ENCODE results near the gene ZNF575. TPM values are rescaled to one million over a fixed set of nuclear protein-coding genes. Genes with fewer than 3 reads are reported as not detected.
A peak's percentile ranks its signal among the peaks of the same experiment; 100 is the strongest.

ZNF575 gene
- total and polyA plus RNA-seq, 2 donors: 0.38 to 2.5 TPM

GRCh38 chr19:43555185-43555770, 22.3 kb downstream of the ZNF575 start:
- peaks cover 0 to 8% of the 10 kb centered on the region in 2 donors for H3K9me3 ChIP-seq (ENCODE audit: control insufficient read depth in 2 of 2, insufficient read depth in 1 of 2, low read length in 1 of 2)
- H3K4me1 ChIP-seq (ENCODE audit: control insufficient read depth in 2 of 2, insufficient read depth in 2 of 2, low read length in 2 of 2): peaks cover 0 to 2% of the 10 kb centered on the region in 2 donors
- H3K4me3 ChIP-seq (ENCODE audit: low read length in 2 of 2): no peak overlapping the region
- H3K36me3 ChIP-seq (ENCODE audit: control insufficient read depth in 2 of 2, insufficient read depth in 2 of 2, low read length in 1 of 2): peaks cover 53 to 59% of the 10 kb centered on the region in 2 donors
- 55% methylated on average over 8 of the region's 8 CpGs for WGBS
- peak; percentile 56 to 93 (median 81) for DNase-seq (ENCODE audit: low read depth in 6 of 9, low spot score in 9 of 9)
- no peak overlapping the region for H3K27ac ChIP-seq (ENCODE audit: low read depth in 1 of 2, low read length in 1 of 2)
- H3K27me3 ChIP-seq (ENCODE audit: control insufficient read depth in 2 of 2, insufficient read depth in 1 of 2, low read length in 1 of 2): no peaks in the 10 kb centered on the region

- peaks cover 10 to 21% of the 10 kb centered on the region in 2 donors for H3K36me3 ChIP-seq (ENCODE audit: control insufficient read depth in 2 of 2, insufficient read depth in 2 of 2, low read length in 1 of 2)
- peaks cover 0 to 5% of the 10 kb centered on the region in 2 donors for H3K9me3 ChIP-seq (ENCODE audit: control insufficient read depth in 2 of 2, insufficient read depth in 1 of 2, low read length in 1 of 2)
- 95% methylated on average over 6 of the region's 6 CpGs for WGBS
- DNase-seq (ENCODE audit: low read depth in 6 of 9, low spot score in 9 of 9): peak in 1 of 9 donors; percentile 41
- no peak overlapping the region for H3K4me3 ChIP-seq (ENCODE audit: low read length in 2 of 2)
- H3K27me3 ChIP-seq (ENCODE audit: control insufficient read depth in 2 of 2, insufficient read depth in 1 of 2, low read length in 1 of 2): no peaks in the 10 kb centered on the region
- H3K4me1 ChIP-seq (ENCODE audit: control insufficient read depth in 2 of 2, insufficient read depth in 2 of 2, low read length in 2 of 2): peaks cover 24 to 42% of the 10 kb centered on the region in 2 donors
- H3K27ac ChIP-seq (ENCODE audit: low read depth in 1 of 2, low read length in 1 of 2): peak overlapping the region in 1 of 2 donors; percentile 37
Observed at GRCh38 chr19:43560687-43561086, 27.7 kb downstream of the ZNF575 start.

- no peak for DNase-seq (ENCODE audit: low read depth in 6 of 9, low spot score in 9 of 9)
- Histone ChIP-seq H3K4me3 (ENCODE audit: low read length in 2 of 2) (no peak overlapping the region), H3K9me3 (ENCODE audit: control insufficient read depth in 2 of 2, insufficient read depth in 1 of 2, low read length in 1 of 2) (peaks cover 0 to 3% of the 10 kb centered on the region in 2 donors), H3K4me1 (ENCODE audit: control insufficient read depth in 2 of 2, insufficient read depth in 2 of 2, low read length in 2 of 2) (peaks cover 24 to 42% of the 10 kb centered on the region in 2 donors), H3K36me3 (ENCODE audit: control insufficient read depth in 2 of 2, insufficient read depth in 2 of 2, low read length in 1 of 2) (peaks cover 6 to 21% of the 10 kb centered on the region in 2 donors), H3K27me3 (ENCODE audit: control insufficient read depth in 2 of 2, insufficient read depth in 1 of 2, low read length in 1 of 2) (no peaks in the 10 kb centered on the region), H3K27ac (ENCODE audit: low read depth in 1 of 2, low read length in 1 of 2) (peak overlapping the region in 1 of 2 donors; percentile 37)
- 94% methylated on average over 12 of the region's 12 CpGs for WGBS
Observed at GRCh38 chr19:43561139-43561970, 28.4 kb downstream of the ZNF575 start.

GRCh38 chr19:43562226-43562697, 29.3 kb downstream of the ZNF575 start:
- Histone ChIP-seq H3K4me3 (ENCODE audit: low read length in 2 of 2) (peak overlapping the region; percentile 2 to 17), H3K9me3 (ENCODE audit: control insufficient read depth in 2 of 2, insufficient read depth in 1 of 2, low read length in 1 of 2) (peaks cover 0 to 3% of the 10 kb centered on the region in 2 donors), H3K27ac (ENCODE audit: low read depth in 1 of 2, low read length in 1 of 2) (peak overlapping the region; percentile 95 to 98), H3K4me1 (ENCODE audit: control insufficient read depth in 2 of 2, insufficient read depth in 2 of 2, low read length in 2 of 2) (peaks cover 24 to 42% of the 10 kb centered on the region in 2 donors), H3K27me3 (ENCODE audit: control insufficient read depth in 2 of 2, insufficient read depth in 1 of 2, low read length in 1 of 2) (no peaks in the 10 kb centered on the region), H3K36me3 (ENCODE audit: control insufficient read depth in 2 of 2, insufficient read depth in 2 of 2, low read length in 1 of 2) (peaks cover 6 to 20% of the 10 kb centered on the region in 2 donors)
- DNase-seq (ENCODE audit: low read depth in 6 of 9, low spot score in 9 of 9): peak in 1 of 9 donors; percentile 46
- 42% methylated on average over 6 of the region's 6 CpGs for WGBS

- DNase-seq (ENCODE audit: low read depth in 6 of 9, low spot score in 9 of 9): peak; percentile 48 to 91 (median 71)
- 9% methylated on average over 14 of the region's 14 CpGs for WGBS
- H3K4me3 ChIP-seq (ENCODE audit: low read length in 2 of 2): peak overlapping the region; percentile 2 to 17
- H3K27ac ChIP-seq (ENCODE audit: low read depth in 1 of 2, low read length in 1 of 2): peak overlapping the region; percentile 95 to 98
- H3K27me3 ChIP-seq (ENCODE audit: control insufficient read depth in 2 of 2, insufficient read depth in 1 of 2, low read length in 1 of 2): no peaks in the 10 kb centered on the region
- peaks cover 6 to 17% of the 10 kb centered on the region in 2 donors for H3K36me3 ChIP-seq (ENCODE audit: control insufficient read depth in 2 of 2, insufficient read depth in 2 of 2, low read length in 1 of 2)
- peaks cover 24 to 42% of the 10 kb centered on the region in 2 donors for H3K4me1 ChIP-seq (ENCODE audit: control insufficient read depth in 2 of 2, insufficient read depth in 2 of 2, low read length in 2 of 2)
- peaks cover 0 to 3% of the 10 kb centered on the region in 2 donors for H3K9me3 ChIP-seq (ENCODE audit: control insufficient read depth in 2 of 2, insufficient read depth in 1 of 2, low read length in 1 of 2)
Observed at GRCh38 chr19:43562698-43563241, 29.8 kb downstream of the ZNF575 start.

- Histone ChIP-seq H3K36me3 (ENCODE audit: control insufficient read depth in 2 of 2, insufficient read depth in 2 of 2, low read length in 1 of 2) (peaks cover 3 to 17% of the 10 kb centered on the region in 2 donors), H3K27me3 (ENCODE audit: control insufficient read depth in 2 of 2, insufficient read depth in 1 of 2, low read length in 1 of 2) (no peaks in the 10 kb centered on the region), H3K27ac (ENCODE audit: low read depth in 1 of 2, low read length in 1 of 2) (peak overlapping the region; percentile 95 to 98), H3K4me1 (ENCODE audit: control insufficient read depth in 2 of 2, insufficient read depth in 2 of 2, low read length in 2 of 2) (peaks cover 24 to 42% of the 10 kb centered on the region in 2 donors), H3K4me3 (ENCODE audit: low read length in 2 of 2) (no peak overlapping the region), H3K9me3 (ENCODE audit: control insufficient read depth in 2 of 2, insufficient read depth in 1 of 2, low read length in 1 of 2) (peaks cover 0 to 3% of the 10 kb centered on the region in 2 donors)
- 96% methylated on average over 10 of the region's 10 CpGs for WGBS
- peak in 1 of 9 donors; percentile 31 for DNase-seq (ENCODE audit: low read depth in 6 of 9, low spot score in 9 of 9)
Observed at GRCh38 chr19:43563816-43564457, 30.9 kb downstream of the ZNF575 start.

GRCh38 chr19:43564800-43565199, 31.8 kb downstream of the ZNF575 start:
- H3K4me3 ChIP-seq (ENCODE audit: low read length in 2 of 2): no peak overlapping the region
- no peak for DNase-seq (ENCODE audit: low read depth in 6 of 9, low spot score in 9 of 9)
- peaks cover 0 to 3% of the 10 kb centered on the region in 2 donors for H3K9me3 ChIP-seq (ENCODE audit: control insufficient read depth in 2 of 2, insufficient read depth in 1 of 2, low read length in 1 of 2)
- H3K4me1 ChIP-seq (ENCODE audit: control insufficient read depth in 2 of 2, insufficient read depth in 2 of 2, low read length in 2 of 2): peaks cover 24 to 42% of the 10 kb centered on the region in 2 donors
- WGBS: 39% methylated on average over 9 of the region's 9 CpGs
- H3K27ac ChIP-seq (ENCODE audit: low read depth in 1 of 2, low read length in 1 of 2): no peak overlapping the region
- H3K27me3 ChIP-seq (ENCODE audit: control insufficient read depth in 2 of 2, insufficient read depth in 1 of 2, low read length in 1 of 2): no peaks in the 10 kb centered on the region
- H3K36me3 ChIP-seq (ENCODE audit: control insufficient read depth in 2 of 2, insufficient read depth in 2 of 2, low read length in 1 of 2): peaks cover 3 to 15% of the 10 kb centered on the region in 2 donors

- Histone ChIP-seq H3K4me1 (ENCODE audit: control insufficient read depth in 2 of 2, insufficient read depth in 2 of 2, low read length in 2 of 2) (peaks cover 7 to 23% of the 10 kb centered on the region in 2 donors), H3K27ac (ENCODE audit: low read depth in 1 of 2, low read length in 1 of 2) (peak overlapping the region; percentile 40 to 64), H3K27me3 (ENCODE audit: control insufficient read depth in 2 of 2, insufficient read depth in 1 of 2, low read length in 1 of 2) (no peaks in the 10 kb centered on the region), H3K9me3 (ENCODE audit: control insufficient read depth in 2 of 2, insufficient read depth in 1 of 2, low read length in 1 of 2) (no peaks in the 10 kb centered on the region), H3K36me3 (ENCODE audit: control insufficient read depth in 2 of 2, insufficient read depth in 2 of 2, low read length in 1 of 2) (peaks cover 4 to 17% of the 10 kb centered on the region in 2 donors), H3K4me3 (ENCODE audit: low read length in 2 of 2) (no peak overlapping the region)
- WGBS: 91% methylated on average over 5 of the region's 5 CpGs
- DNase-seq (ENCODE audit: low read depth in 6 of 9, low spot score in 9 of 9): no peak
Observed at GRCh38 chr19:43569657-43570056, 36.7 kb downstream of the ZNF575 start.

Data from thymus (tissue), 11 donors.